ENCODE measurements around the gene DNAJB14.

- TF ChIP-seq YY1 (IDR thresholded peaks at IDR 0.05; ENCODE audit: insufficient read depth, insufficient read length) (no peak), SUZ12 (IDR thresholded peaks at IDR 0.05; ENCODE audit: extremely low read depth, insufficient read depth, insufficient read length) (no peak), ZNF274 (IDR thresholded peaks at IDR 0.05; ENCODE audit: low read depth, low read length) (no peak)
Observed at GRCh38 chr4:99872570-99872969, 73.8 kb downstream of the DNAJB14 start.
